ENCODE results near the gene CYP2A7. TPM values are rescaled to one million over a fixed set of nuclear protein-coding genes. Genes with fewer than 3 reads are reported as not detected.
"Not testable (repeated sequence)": the region's sequence is repeated elsewhere in the genome, so short reads cannot be mapped to it uniquely, and the experiment has no call there.

The CYP2A7 gene
- total RNA-seq, 1 experiment from 2014 or later, result not detected

GRCh38 chr19:40842997-40843652 lies 38.9 kb downstream of the CYP2A7 start:
- H4K20me1 ChIP-seq (ENCODE audit: insufficient read depth, low read depth, low read length); H3K9me3 ChIP-seq (ENCODE audit: low read length); H3K27me3 ChIP-seq (ENCODE audit: low read length); H3K4me2 ChIP-seq (ENCODE audit: low read depth, low read length, poor library complexity, severe bottlenecking); H3K79me2 ChIP-seq (ENCODE audit: low read length); H3K9ac ChIP-seq (ENCODE audit: low read length); H3K27ac ChIP-seq (ENCODE audit: low read length); DNase-seq; H3K9me2 ChIP-seq (replicated peaks; ENCODE audit: insufficient read depth, low read length); H3K36me3 ChIP-seq (ENCODE audit: insufficient read depth, low read length); H3K4me3 ChIP-seq (ENCODE audit: low read length); H3K4me1 ChIP-seq (ENCODE audit: low read length); H2AFZ ChIP-seq (ENCODE audit: low read length): not testable (repeated sequence)

- H3K4me2 ChIP-seq (ENCODE audit: low read depth, low read length, poor library complexity, severe bottlenecking); H3K9me2 ChIP-seq (replicated peaks; ENCODE audit: insufficient read depth, low read length); H3K9ac ChIP-seq (ENCODE audit: low read length); H3K27me3 ChIP-seq (ENCODE audit: low read length); H4K20me1 ChIP-seq (ENCODE audit: insufficient read depth, low read depth, low read length); H3K79me2 ChIP-seq (ENCODE audit: low read length); H3K4me1 ChIP-seq (ENCODE audit: low read length); H2AFZ ChIP-seq (ENCODE audit: low read length); H3K36me3 ChIP-seq (ENCODE audit: insufficient read depth, low read length); DNase-seq; H3K27ac ChIP-seq (ENCODE audit: low read length); H3K4me3 ChIP-seq (ENCODE audit: low read length); H3K9me3 ChIP-seq (ENCODE audit: low read length): not testable (repeated sequence)
Observed at GRCh38 chr19:40842012-40842411, 40.0 kb downstream of the CYP2A7 start.

GRCh38 chr19:40838477-40838876 lies 43.6 kb downstream of the CYP2A7 start:
- H3K36me3 ChIP-seq (ENCODE audit: insufficient read depth, low read length); H3K4me3 ChIP-seq (ENCODE audit: low read length); H3K79me2 ChIP-seq (ENCODE audit: low read length); H3K27ac ChIP-seq (ENCODE audit: low read length); H2AFZ ChIP-seq (ENCODE audit: low read length); H4K20me1 ChIP-seq (ENCODE audit: insufficient read depth, low read depth, low read length); H3K4me2 ChIP-seq (ENCODE audit: low read depth, low read length, poor library complexity, severe bottlenecking); H3K9me3 ChIP-seq (ENCODE audit: low read length); DNase-seq; H3K4me1 ChIP-seq (ENCODE audit: low read length); H3K27me3 ChIP-seq (ENCODE audit: low read length); H3K9me2 ChIP-seq (replicated peaks; ENCODE audit: insufficient read depth, low read length); H3K9ac ChIP-seq (ENCODE audit: low read length): not testable (repeated sequence)

- Histone ChIP-seq H3K27ac (ENCODE audit: low read length) (no peak overlapping the region), H2AFZ (ENCODE audit: low read length) (no peak overlapping the region), H4K20me1 (ENCODE audit: insufficient read depth, low read depth, low read length) (no peaks in the 10 kb centered on the region), H3K4me3 (ENCODE audit: low read length) (no peak overlapping the region), H3K9me2 (replicated peaks; ENCODE audit: insufficient read depth, low read length) (no peaks in the 10 kb centered on the region), H3K27me3 (ENCODE audit: low read length) (no peaks in the 10 kb centered on the region), H3K79me2 (ENCODE audit: low read length) (no peaks in the 10 kb centered on the region), H3K9me3 (ENCODE audit: low read length) (no peaks in the 10 kb centered on the region), H3K4me1 (ENCODE audit: low read length) (no peaks in the 10 kb centered on the region), H3K9ac (ENCODE audit: low read length) (no peak overlapping the region), H3K36me3 (ENCODE audit: insufficient read depth, low read length) (no peaks in the 10 kb centered on the region), H3K4me2 (ENCODE audit: low read depth, low read length, poor library complexity, severe bottlenecking) (no peak overlapping the region)
- DNase-seq, result no peak
Observed at GRCh38 chr19:40836754-40837429, 45.1 kb downstream of the CYP2A7 start.

GRCh38 chr19:40833728-40834533 lies 48.1 kb downstream of the CYP2A7 start:
- not testable (repeated sequence) for H3K4me2 ChIP-seq (ENCODE audit: low read depth, low read length, poor library complexity, severe bottlenecking); H2AFZ ChIP-seq (ENCODE audit: low read length); H3K79me2 ChIP-seq (ENCODE audit: low read length); H3K4me1 ChIP-seq (ENCODE audit: low read length); H3K36me3 ChIP-seq (ENCODE audit: insufficient read depth, low read length); H3K9me3 ChIP-seq (ENCODE audit: low read length); H3K4me3 ChIP-seq (ENCODE audit: low read length); H3K27ac ChIP-seq (ENCODE audit: low read length); H3K9ac ChIP-seq (ENCODE audit: low read length); DNase-seq; H4K20me1 ChIP-seq (ENCODE audit: insufficient read depth, low read depth, low read length); H3K9me2 ChIP-seq (replicated peaks; ENCODE audit: insufficient read depth, low read length); H3K27me3 ChIP-seq (ENCODE audit: low read length)

GRCh38 chr19:40832431-40832790 lies 49.6 kb downstream of the CYP2A7 start:
- H3K79me2 ChIP-seq (ENCODE audit: low read length); H3K27ac ChIP-seq (ENCODE audit: low read length); H2AFZ ChIP-seq (ENCODE audit: low read length); H3K27me3 ChIP-seq (ENCODE audit: low read length); H3K9ac ChIP-seq (ENCODE audit: low read length); H3K4me1 ChIP-seq (ENCODE audit: low read length); H3K36me3 ChIP-seq (ENCODE audit: insufficient read depth, low read length); H3K4me3 ChIP-seq (ENCODE audit: low read length); H3K4me2 ChIP-seq (ENCODE audit: low read depth, low read length, poor library complexity, severe bottlenecking); H3K9me2 ChIP-seq (replicated peaks; ENCODE audit: insufficient read depth, low read length); H4K20me1 ChIP-seq (ENCODE audit: insufficient read depth, low read depth, low read length); DNase-seq; H3K9me3 ChIP-seq (ENCODE audit: low read length): not testable (repeated sequence)

- Histone ChIP-seq H3K79me2 (ENCODE audit: low read length) (no peaks in the 10 kb centered on the region), H3K27ac (ENCODE audit: low read length) (no peak overlapping the region), H3K9me2 (replicated peaks; ENCODE audit: insufficient read depth, low read length) (no peaks in the 10 kb centered on the region), H3K36me3 (ENCODE audit: insufficient read depth, low read length) (no peaks in the 10 kb centered on the region), H2AFZ (ENCODE audit: low read length) (no peak overlapping the region), H3K4me2 (ENCODE audit: low read depth, low read length, poor library complexity, severe bottlenecking) (no peak overlapping the region), H4K20me1 (ENCODE audit: insufficient read depth, low read depth, low read length) (no peaks in the 10 kb centered on the region), H3K4me1 (ENCODE audit: low read length) (no peaks in the 10 kb centered on the region), H3K9me3 (ENCODE audit: low read length) (no peaks in the 10 kb centered on the region), H3K4me3 (ENCODE audit: low read length) (no peak overlapping the region), H3K27me3 (ENCODE audit: low read length) (no peaks in the 10 kb centered on the region), H3K9ac (ENCODE audit: low read length) (no peak overlapping the region)
- no peak for DNase-seq
Observed at GRCh38 chr19:40831502-40832430, 50.3 kb downstream of the CYP2A7 start.

GRCh38 chr19:40830741-40831140 lies 51.3 kb downstream of the CYP2A7 start:
- not testable (repeated sequence) for H3K9me3 ChIP-seq (ENCODE audit: low read length); H3K27me3 ChIP-seq (ENCODE audit: low read length); H3K4me1 ChIP-seq (ENCODE audit: low read length); H3K4me2 ChIP-seq (ENCODE audit: low read depth, low read length, poor library complexity, severe bottlenecking); H3K9ac ChIP-seq (ENCODE audit: low read length); H2AFZ ChIP-seq (ENCODE audit: low read length); H4K20me1 ChIP-seq (ENCODE audit: insufficient read depth, low read depth, low read length); DNase-seq; H3K79me2 ChIP-seq (ENCODE audit: low read length); H3K9me2 ChIP-seq (replicated peaks; ENCODE audit: insufficient read depth, low read length); H3K27ac ChIP-seq (ENCODE audit: low read length); H3K4me3 ChIP-seq (ENCODE audit: low read length); H3K36me3 ChIP-seq (ENCODE audit: insufficient read depth, low read length)

Measured in Karpas-422 (cell line).